Measurements from ENCODE around the gene FSHR. TPM values are rescaled to one million over a fixed set of nuclear protein-coding genes. Genes with fewer than 3 reads are reported as not detected.

FSHR gene
- total RNA-seq, 1 donor from 2014 or later = not detected

GRCh38 chr2:49167131-49167530, 12.8 kb upstream of the FSHR start:
- Histone ChIP-seq H3K27ac (no peak overlapping the region), H3K9me3 (ENCODE audit: low read depth) (no peaks in the 10 kb centered on the region), H3K9ac (no peak overlapping the region), H3K79me2 (ENCODE audit: low read depth) (no peaks in the 10 kb centered on the region), H3K27me3 (no peaks in the 10 kb centered on the region), H3K36me3 (no peaks in the 10 kb centered on the region), H2AFZ (replicated peaks) (no peak overlapping the region), H4K20me1 (ENCODE audit: low read depth) (no peaks in the 10 kb centered on the region), H3K4me1 (no peaks in the 10 kb centered on the region), H3K4me3 (no peak overlapping the region), H3F3A (ENCODE audit: low read depth) (no peaks in the 10 kb centered on the region), H3K4me2 (no peak overlapping the region)
- H3K36me3 Mint-ChIP-seq = no peaks in the 10 kb centered on the region
- peaks cover 5% of the 10 kb centered on the region for H3K4me1 Mint-ChIP-seq
- H3K27ac Mint-ChIP-seq = no peak overlapping the region
- DNase-seq (ENCODE audit: low spot score) = no peak
- H3K4me3 Mint-ChIP-seq = no peak overlapping the region
- no peaks in the 10 kb centered on the region for H3K27me3 Mint-ChIP-seq (ENCODE audit: insufficient read depth, low read depth)
- TF ChIP-seq EZH2phosphoT487 (IDR thresholded peaks at IDR 0.05) (no peak), EZH2 (IDR thresholded peaks at IDR 0.05) (no peak), CTCF (IDR thresholded peaks at IDR 0.05) (no peak)
- peaks cover 3% of the 10 kb centered on the region for H3K9me3 Mint-ChIP-seq

GRCh38 chr2:49165662-49166061, 11.3 kb upstream of the FSHR start:
- DNase-seq (ENCODE audit: low spot score) = no peak
- no peaks in the 10 kb centered on the region for H3F3A ChIP-seq (ENCODE audit: low read depth)
- no peaks in the 10 kb centered on the region for H4K20me1 ChIP-seq (ENCODE audit: low read depth)
- no peak overlapping the region for H3K27ac ChIP-seq
- H3K4me2 ChIP-seq = no peak overlapping the region
- no peak overlapping the region for H2AFZ ChIP-seq (replicated peaks)
- H3K9me3 ChIP-seq (ENCODE audit: low read depth) = no peaks in the 10 kb centered on the region
- no peak overlapping the region for H3K9ac ChIP-seq
- no peaks in the 10 kb centered on the region for H3K27me3 Mint-ChIP-seq (ENCODE audit: insufficient read depth, low read depth)
- H3K4me3 Mint-ChIP-seq = no peak overlapping the region
- peaks cover 5% of the 10 kb centered on the region for H3K4me1 Mint-ChIP-seq
- H3K9me3 Mint-ChIP-seq = peaks cover 3% of the 10 kb centered on the region
- no peaks in the 10 kb centered on the region for H3K79me2 ChIP-seq (ENCODE audit: low read depth)
- H3K4me1 ChIP-seq = no peaks in the 10 kb centered on the region
- no peak overlapping the region for H3K4me3 ChIP-seq
- no peaks in the 10 kb centered on the region for H3K36me3 ChIP-seq
- H3K27ac Mint-ChIP-seq = no peak overlapping the region
- no peaks in the 10 kb centered on the region for H3K27me3 ChIP-seq
- H3K36me3 Mint-ChIP-seq = no peaks in the 10 kb centered on the region
- TF ChIP-seq EZH2 (IDR thresholded peaks at IDR 0.05) (no peak), CTCF (IDR thresholded peaks at IDR 0.05) (no peak), EZH2phosphoT487 (IDR thresholded peaks at IDR 0.05) (no peak)

GRCh38 chr2:49164729-49165128, 10.4 kb upstream of the FSHR start:
- no peaks in the 10 kb centered on the region for H3K79me2 ChIP-seq (ENCODE audit: low read depth)
- DNase-seq (ENCODE audit: low spot score) = no peak
- no peaks in the 10 kb centered on the region for H3F3A ChIP-seq (ENCODE audit: low read depth)
- H4K20me1 ChIP-seq (ENCODE audit: low read depth) = no peaks in the 10 kb centered on the region
- no peaks in the 10 kb centered on the region for H3K4me1 ChIP-seq
- H3K36me3 Mint-ChIP-seq = no peaks in the 10 kb centered on the region
- no peaks in the 10 kb centered on the region for H3K36me3 ChIP-seq
- TF ChIP-seq EZH2phosphoT487 (IDR thresholded peaks at IDR 0.05) (no peak), CTCF (IDR thresholded peaks at IDR 0.05) (no peak), EZH2 (IDR thresholded peaks at IDR 0.05) (no peak)
- no peaks in the 10 kb centered on the region for H3K27me3 Mint-ChIP-seq (ENCODE audit: insufficient read depth, low read depth)
- H3K27ac Mint-ChIP-seq = no peak overlapping the region
- H3K4me3 Mint-ChIP-seq = no peak overlapping the region
- H3K9me3 ChIP-seq (ENCODE audit: low read depth) = no peaks in the 10 kb centered on the region
- no peak overlapping the region for H3K27ac ChIP-seq
- H3K4me1 Mint-ChIP-seq = peaks cover 5% of the 10 kb centered on the region
- H3K4me2 ChIP-seq = no peak overlapping the region
- no peak overlapping the region for H3K9ac ChIP-seq
- no peak overlapping the region for H2AFZ ChIP-seq (replicated peaks)
- H3K9me3 Mint-ChIP-seq = peaks cover 3% of the 10 kb centered on the region
- no peak overlapping the region for H3K4me3 ChIP-seq
- H3K27me3 ChIP-seq = no peaks in the 10 kb centered on the region
